Hepatocyte (in vitro differentiated cells): ENCODE results near the gene ARL8B.

Experiments
- EZH2 ChIP-seq: fragments of 200-600 bp; sonication (generic); IDR thresholded peaks from 2 replicates; pipeline ENCODE4 v1.6.1; 2016; ENCODE audit warnings: antibody characterized with exemption, mild to moderate bottlenecking, borderline replicate concordance
- EZH2phosphoT487 ChIP-seq: fragments of 200-600 bp; sonication (generic); IDR thresholded peaks from one replicate; pipeline ENCODE4 v1.6.1; 2018; ENCODE audit warnings: antibody characterized with exemption, mild to moderate bottlenecking, low read depth, moderate library complexity; ENCODE audit not compliant: unreplicated experiment, severe bottlenecking
- TF ChIP-seq, protein P1 (sequence below): fragments of 200-600 bp; sonication (generic); IDR thresholded peaks from 2 replicates; pipeline ENCODE4 v1.5.1; 2016; ENCODE audit warnings: antibody characterized with exemption, mild to moderate bottlenecking; ENCODE audit not compliant: poor library complexity

- TF ChIP-seq EZH2phosphoT487 (no peak), EZH2 (no peak)
- TF ChIP-seq, protein P1, sequence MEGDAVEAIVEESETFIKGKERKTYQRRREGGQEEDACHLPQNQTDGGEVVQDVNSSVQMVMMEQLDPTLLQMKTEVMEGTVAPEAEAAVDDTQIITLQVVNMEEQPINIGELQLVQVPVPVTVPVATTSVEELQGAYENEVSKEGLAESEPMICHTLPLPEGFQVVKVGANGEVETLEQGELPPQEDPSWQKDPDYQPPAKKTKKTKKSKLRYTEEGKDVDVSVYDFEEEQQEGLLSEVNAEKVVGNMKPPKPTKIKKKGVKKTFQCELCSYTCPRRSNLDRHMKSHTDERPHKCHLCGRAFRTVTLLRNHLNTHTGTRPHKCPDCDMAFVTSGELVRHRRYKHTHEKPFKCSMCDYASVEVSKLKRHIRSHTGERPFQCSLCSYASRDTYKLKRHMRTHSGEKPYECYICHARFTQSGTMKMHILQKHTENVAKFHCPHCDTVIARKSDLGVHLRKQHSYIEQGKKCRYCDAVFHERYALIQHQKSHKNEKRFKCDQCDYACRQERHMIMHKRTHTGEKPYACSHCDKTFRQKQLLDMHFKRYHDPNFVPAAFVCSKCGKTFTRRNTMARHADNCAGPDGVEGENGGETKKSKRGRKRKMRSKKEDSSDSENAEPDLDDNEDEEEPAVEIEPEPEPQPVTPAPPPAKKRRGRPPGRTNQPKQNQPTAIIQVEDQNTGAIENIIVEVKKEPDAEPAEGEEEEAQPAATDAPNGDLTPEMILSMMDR, result no peak
These were observed 25.6 kb upstream of the ARL8B start for GRCh38 chr3:5096336-5097008.
